HG03354 (cell line): ENCODE data around the gene TEKT4.
"Not testable (repeated sequence)": the region's sequence is repeated elsewhere in the genome, so short reads cannot be mapped to it uniquely, and the experiment has no call there.

ENCODE experiments used
- ATAC-seq: cut with Tn5 transposase; IDR thresholded peaks from one replicate; pipeline ENCODE4 v1.9.1; 2021; ENCODE audit warnings: mild to moderate bottlenecking; ENCODE audit not compliant: unreplicated experiment, poor library complexity, severe bottlenecking

Gene TEKT4

DNA sequence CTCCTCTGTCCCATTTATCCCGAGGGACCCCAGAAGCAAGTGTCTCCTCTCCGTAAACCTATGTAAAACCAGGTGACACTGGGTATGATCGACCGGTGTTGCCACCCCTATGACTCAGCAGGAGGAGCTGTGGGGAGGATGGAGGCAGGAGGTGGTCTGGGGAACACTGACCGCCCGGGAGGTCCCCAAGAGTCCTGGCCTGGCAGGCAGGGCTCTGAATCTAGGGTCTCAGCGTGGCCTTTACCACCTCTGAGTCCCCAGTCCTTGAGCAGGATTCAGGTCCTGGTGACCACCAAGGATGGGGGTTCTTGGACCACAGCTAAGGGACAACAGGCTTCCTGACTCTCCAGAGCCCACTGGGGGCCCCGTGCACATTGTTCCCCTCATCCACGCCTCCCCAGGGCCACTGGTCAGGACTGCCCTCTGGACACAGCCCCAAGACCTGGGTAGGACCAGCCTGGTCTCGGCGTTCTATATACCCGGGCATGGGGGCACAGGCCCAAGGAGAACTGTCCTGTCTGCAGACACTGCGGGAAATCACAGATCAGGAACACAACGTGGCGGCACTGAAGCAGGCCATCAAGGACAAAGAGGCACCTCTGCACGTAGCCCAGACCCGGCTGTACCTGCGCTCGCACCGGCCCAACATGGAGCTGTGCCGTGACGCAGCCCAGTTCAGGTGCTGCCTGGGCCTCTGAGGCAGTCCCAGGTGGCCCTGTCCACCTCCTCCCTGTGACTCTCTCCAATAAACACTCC lies 4.0 kb downstream of the TEKT4 start:
- no peak for ATAC-seq

GRCh38 chr2:94875820-94876522 lies 4.7 kb downstream of the TEKT4 start:
- no peak for ATAC-seq

DNA sequence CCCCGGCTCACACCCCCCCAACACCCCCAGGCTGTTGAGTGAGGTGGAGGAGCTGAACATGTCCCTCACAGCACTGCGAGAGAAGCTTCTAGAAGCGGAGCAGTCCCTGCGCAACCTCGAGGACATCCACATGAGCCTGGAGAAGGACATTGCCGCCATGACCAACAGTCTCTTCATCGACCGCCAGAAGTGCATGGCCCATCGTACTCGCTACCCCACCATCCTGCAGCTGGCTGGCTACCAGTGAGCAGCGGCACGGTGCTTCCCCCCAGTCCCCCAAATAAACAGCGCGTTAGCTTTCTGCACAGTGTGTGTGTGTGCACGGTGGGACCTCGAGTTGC lies 5.3 kb downstream of the TEKT4 start:
- ATAC-seq, result no peak

GRCh38 chr2:94877129-94877528 lies 5.9 kb downstream of the TEKT4 start:
- no peak for ATAC-seq

DNA sequence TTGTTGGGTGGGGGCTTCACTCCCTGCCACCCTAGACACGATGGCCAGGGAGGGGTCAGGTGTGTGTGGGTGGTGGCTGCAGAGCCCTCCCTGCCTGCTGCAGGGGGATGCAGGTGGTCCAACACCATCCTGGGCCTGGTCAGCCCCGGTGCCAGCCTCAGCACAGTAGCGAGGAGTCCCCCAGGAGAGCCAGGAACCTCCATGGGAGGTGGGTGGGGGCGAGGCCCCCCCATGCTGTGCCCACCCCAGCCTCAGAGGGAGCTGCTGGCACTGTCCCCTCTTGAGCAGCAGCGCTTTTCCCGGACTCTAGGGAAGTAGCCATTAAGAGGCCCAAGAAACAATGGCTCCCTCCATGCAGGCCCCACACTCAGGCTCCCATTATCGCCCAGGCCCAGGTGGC lies 7.3 kb downstream of the TEKT4 start:
- not testable (repeated sequence) for ATAC-seq

DNA sequence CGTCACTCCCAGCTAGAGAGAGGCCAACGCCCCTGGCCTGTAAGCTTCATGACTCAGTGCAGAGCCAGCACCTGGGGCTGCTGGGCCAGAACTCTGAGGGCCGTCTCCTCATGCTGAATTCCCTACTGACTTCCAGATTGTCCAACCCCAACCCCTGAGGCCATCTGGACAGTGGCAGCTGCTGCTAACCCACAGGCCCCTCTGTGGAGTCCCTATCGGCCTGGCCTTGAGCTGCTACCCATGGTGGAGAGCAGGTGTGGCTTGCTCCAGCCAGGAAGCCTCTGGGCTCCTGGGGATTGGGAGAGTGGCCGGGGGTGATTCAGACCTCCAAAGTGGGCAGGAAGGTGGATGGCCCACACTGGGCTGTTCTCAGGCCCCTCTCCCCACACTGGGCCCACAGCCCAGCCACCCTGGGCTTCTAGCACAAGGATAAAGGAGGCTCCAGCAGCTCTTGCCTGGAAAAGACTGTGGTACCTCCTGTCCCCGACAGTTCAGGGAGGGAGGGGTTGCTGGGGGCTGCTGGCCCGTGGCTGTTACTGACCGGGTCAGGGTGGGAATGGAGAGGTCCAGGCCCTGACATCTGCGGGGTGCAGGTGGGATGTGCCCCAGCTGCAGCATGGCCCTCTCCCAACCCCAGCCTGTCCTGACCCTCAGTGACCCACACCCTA lies 8.2 kb downstream of the TEKT4 start:
- ATAC-seq, result no peak

DNA sequence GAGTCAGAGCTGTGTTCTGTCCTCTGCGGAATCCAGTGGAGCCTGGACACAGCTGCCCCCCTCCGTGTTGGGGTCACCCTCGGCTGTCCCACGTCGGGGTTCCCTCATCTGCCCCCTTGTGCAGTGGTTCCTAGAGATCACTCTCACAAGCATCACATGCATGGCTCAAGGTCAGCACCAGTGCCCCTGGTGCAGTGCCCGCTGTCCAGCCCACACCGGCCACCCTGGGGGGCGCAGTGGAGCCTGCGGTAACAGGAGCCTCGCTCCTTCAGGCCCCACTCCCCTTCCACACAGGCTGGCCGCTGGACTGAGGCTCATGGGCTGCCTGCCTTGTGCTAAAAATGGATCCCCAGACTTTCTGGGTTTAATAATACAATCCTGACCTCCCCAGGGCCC lies 8.8 kb downstream of the TEKT4 start:
- no peak for ATAC-seq

GRCh38 chr2:94880507-94880906 lies 9.3 kb downstream of the TEKT4 start:
- ATAC-seq, result no peak

DNA sequence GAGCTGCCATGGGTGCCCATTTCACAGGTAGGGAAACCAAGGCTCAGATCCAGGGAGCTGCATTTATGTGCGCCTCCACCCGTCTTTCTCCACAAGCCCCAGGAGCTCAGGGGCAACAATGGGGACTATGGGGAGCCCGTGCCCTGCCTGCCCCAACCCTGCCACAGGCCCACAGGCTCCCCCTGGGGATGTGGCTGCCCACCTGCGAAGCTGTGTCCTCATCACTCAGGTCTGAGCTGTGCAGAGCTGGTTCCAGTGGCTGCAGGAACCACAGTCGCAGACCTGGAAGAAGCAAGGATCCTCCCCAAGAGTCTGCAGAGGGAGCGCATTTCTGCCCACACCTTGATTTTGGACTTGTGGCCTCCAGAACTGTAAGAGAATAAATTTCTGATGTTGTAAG lies 9.8 kb downstream of the TEKT4 start:
- no peak for ATAC-seq

DNA sequence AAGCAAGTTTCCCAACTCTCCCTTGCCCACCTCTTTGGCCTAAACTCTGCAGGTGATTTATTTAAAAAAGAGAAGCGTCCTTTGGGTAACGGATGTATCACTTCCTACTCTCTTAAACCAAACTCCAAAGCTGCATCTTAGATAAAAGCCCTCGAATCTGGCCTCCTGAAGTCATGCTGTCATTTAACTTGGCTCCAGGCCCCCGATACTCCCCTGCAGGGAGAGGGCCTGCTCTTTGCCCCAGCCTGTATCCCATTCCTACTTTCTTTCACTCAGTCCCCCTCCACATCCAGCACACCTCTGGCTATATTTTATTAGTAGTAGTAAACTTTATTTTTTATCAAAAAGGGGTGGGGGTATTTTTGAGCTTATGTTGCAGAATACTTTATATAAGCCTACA lies 19.0 kb downstream of the TEKT4 start:
- ATAC-seq, result no peak

DNA sequence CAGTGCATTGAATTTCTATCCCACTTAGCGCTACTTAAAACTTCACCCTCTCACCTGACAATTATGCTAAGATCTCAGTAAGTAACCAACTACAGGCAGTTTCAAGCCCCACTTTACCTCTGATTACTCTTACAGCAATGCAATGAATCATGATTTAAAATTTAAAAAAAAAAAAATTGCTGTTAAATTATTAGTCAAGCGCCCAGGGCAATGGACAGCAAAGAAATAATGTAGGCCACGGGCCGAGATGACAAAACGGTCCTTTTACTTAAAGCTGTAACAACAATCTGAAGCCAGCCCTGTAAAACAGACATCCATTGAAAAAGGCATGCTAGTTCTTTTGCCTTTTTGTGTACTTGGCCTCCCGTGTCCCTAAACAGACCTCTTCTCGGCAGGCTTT lies 24.0 kb downstream of the TEKT4 start:
- ATAC-seq, result not testable (repeated sequence)

- not testable (repeated sequence) for ATAC-seq
These were observed 35.7 kb downstream of the TEKT4 start for GRCh38 chr2:94906976-94907375.

DNA sequence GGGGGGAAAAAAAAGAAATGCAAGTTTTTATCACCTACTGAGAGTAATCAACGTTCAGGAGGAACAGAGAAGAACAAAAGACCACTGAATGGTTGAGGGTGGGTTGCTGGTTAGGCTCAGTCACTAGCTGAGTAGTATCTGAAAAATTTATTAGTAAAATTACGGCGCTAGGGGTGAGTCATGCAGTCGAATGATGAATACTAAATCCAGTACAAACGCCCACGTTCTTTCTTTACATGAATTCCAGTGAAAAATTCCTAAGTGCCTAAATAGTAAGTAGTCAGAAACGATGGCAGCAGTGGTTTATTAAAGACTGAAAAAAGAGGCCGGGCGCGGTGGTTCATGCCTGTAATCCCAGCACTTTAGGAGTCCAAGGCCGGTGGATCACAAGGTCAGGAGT lies 52.0 kb downstream of the TEKT4 start:
- ATAC-seq, result no peak

DNA sequence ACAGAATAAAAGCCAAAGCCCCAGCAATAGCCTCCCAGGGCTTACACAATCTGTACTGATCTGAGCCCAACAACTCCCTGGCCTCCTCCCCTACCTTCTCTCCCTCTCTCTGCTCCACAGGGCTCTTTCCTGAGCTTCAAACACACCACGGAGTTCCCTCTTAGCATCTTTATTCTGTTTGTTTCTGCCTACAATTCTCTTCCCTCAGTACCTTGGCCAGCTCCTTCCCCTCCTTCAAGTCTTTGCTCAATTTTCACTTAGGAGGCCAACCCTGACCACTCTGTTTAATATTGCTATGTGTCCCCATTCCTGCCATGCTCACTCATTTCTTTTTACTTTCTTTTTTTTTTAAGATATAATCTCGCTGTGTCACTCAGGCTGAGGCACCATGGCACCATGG lies 53.8 kb downstream of the TEKT4 start:
- not testable (repeated sequence) for ATAC-seq
